Panc1 (cell line): ENCODE results near the gene GRHL1. TPM values are rescaled to one million over a fixed set of nuclear protein-coding genes. Genes with fewer than 3 reads are reported as not detected.

Source experiments
- ATAC-seq: fragments of 200-7000 bp; cut with Tn5 transposase; 2 replicates; pipeline ENCODE4 v1.9.1; 2020; ENCODE audit warnings: mild to moderate bottlenecking, moderate library complexity
- BruUV-seq: library from RNA; stranded (reverse); fragments of 400-500 nt; replicated peaks from 2 replicates; lab custom pipeline; 2021; lab: Mats Ljungman, UMichigan
- CTCF ChIA-PET: fragments of 300-600 bp; sonication (Branson Sonifier 250); formaldehyde crosslinking; loops from one replicate; lab custom pipeline; 2022; ENCODE audit warnings: antibody characterized with exemption; lab: Charles Lee
- POLR2A ChIA-PET: fragments of 300-600 bp; sonication (Branson Sonifier 250); formaldehyde crosslinking; loops from one replicate; lab custom pipeline; 2022; ENCODE audit warnings: antibody characterized with exemption; lab: Charles Lee
- DNase-seq: peaks from one replicate; pipeline ENCODE4 v3.0.0-alpha.2; 2010; ENCODE audit warnings: low read depth, low spot score
- H3K27ac ChIP-seq: 2 replicates; pipeline ENCODE4 v1.5.1; 2011; ENCODE audit warnings: mild to moderate bottlenecking, low read length, inconsistent platforms
- H3K27me3 ChIP-seq: fragments of 200-500 bp; sonication (Bioruptor generic); 2 replicates; pipeline ENCODE4 v1.6.0; 2014; ENCODE audit warnings: low read length, inconsistent platforms; ENCODE audit not compliant: control insufficient read depth, insufficient read depth
- H3K36me3 ChIP-seq: fragments of 200-500 bp; sonication (Bioruptor generic); 2 replicates; pipeline ENCODE4 v1.5.1; 2014; ENCODE audit warnings: inconsistent platforms, mild to moderate bottlenecking, low read length, moderate library complexity; ENCODE audit not compliant: control insufficient read depth, insufficient read depth
- H3K4me1 ChIP-seq: 2 replicates; pipeline ENCODE4 v1.5.1; 2011; ENCODE audit warnings: inconsistent platforms, mild to moderate bottlenecking, low read length, moderate library complexity; ENCODE audit not compliant: control insufficient read depth, insufficient read depth
- H3K4me3 ChIP-seq, 2 experiments: 2 replicates each; pipeline ENCODE4 v1.5.1; 2011 to 2012; ENCODE audit warnings: low read depth in 2 of 2, low read length in 2 of 2, mild to moderate bottlenecking in 2 of 2, inconsistent platforms in 1 of 2, moderate library complexity in 1 of 2
- H3K9me3 ChIP-seq: fragments of 200-500 bp; sonication (Bioruptor generic); 2 replicates; pipeline ENCODE4 v1.5.1; 2014; ENCODE audit warnings: low read depth, mild to moderate bottlenecking, inconsistent platforms, low read length, moderate library complexity; ENCODE audit not compliant: control insufficient read depth, insufficient read depth
- CTCF ChIP-seq: fragments of 450-650 bp; IDR thresholded peaks from 2 replicates; pipeline ENCODE4 v1.5.1; 2017; ENCODE audit warnings: mild to moderate bottlenecking
- POLR2AphosphoS5 ChIP-seq: IDR thresholded peaks from 2 replicates; pipeline ENCODE4 v1.6.1; 2012; ENCODE audit warnings: mild to moderate bottlenecking, low read depth, low read length, moderate library complexity
- REST ChIP-seq, 2 experiments: IDR thresholded peaks; 2 replicates each; pipeline ENCODE4 v1.6.1; 2011 to 2012; ENCODE audit warnings: low read depth in 2 of 2, control low read depth in 1 of 2, low read length in 1 of 2, mild to moderate bottlenecking in 1 of 2, moderate library complexity in 1 of 2; ENCODE audit not compliant: insufficient read depth in 1 of 2
- SIN3A ChIP-seq: IDR thresholded peaks from 2 replicates; pipeline ENCODE4 v1.6.1; 2012; ENCODE audit warnings: low read depth, mild to moderate bottlenecking, low read length, moderate library complexity, borderline replicate concordance; ENCODE audit not compliant: insufficient read depth
- TCF7L2 ChIP-seq: IDR thresholded peaks from 2 replicates; pipeline ENCODE4 v1.6.1; 2011; ENCODE audit warnings: mild to moderate bottlenecking, low read depth, low read length, inconsistent platforms
- in situ Hi-C: cut with HindIII; loops from 2 replicates; pipeline ENCODE4 v1.10.0; 2016; ENCODE audit warnings: low sequenced_read_pairs, low pct_unique_long_range_greater_than_20kb
- intact Hi-C: fragments of 100-400 bp; cut with micrococcal nuclease; formaldehyde crosslinking; loops from one replicate; pipeline ENCODE4 v1.10.0; 2022; ENCODE audit not compliant: unreplicated experiment
- total RNA-seq: library from RNA; stranded (reverse); gene quantifications from one replicate; pipeline ENCODE4 v1.2.1, GENCODE V29; 2021; ENCODE audit not compliant: unreplicated experiment

The GRHL1 gene
- total RNA-seq, 1 experiment from 2014 or later: 4.7 TPM

DNA sequence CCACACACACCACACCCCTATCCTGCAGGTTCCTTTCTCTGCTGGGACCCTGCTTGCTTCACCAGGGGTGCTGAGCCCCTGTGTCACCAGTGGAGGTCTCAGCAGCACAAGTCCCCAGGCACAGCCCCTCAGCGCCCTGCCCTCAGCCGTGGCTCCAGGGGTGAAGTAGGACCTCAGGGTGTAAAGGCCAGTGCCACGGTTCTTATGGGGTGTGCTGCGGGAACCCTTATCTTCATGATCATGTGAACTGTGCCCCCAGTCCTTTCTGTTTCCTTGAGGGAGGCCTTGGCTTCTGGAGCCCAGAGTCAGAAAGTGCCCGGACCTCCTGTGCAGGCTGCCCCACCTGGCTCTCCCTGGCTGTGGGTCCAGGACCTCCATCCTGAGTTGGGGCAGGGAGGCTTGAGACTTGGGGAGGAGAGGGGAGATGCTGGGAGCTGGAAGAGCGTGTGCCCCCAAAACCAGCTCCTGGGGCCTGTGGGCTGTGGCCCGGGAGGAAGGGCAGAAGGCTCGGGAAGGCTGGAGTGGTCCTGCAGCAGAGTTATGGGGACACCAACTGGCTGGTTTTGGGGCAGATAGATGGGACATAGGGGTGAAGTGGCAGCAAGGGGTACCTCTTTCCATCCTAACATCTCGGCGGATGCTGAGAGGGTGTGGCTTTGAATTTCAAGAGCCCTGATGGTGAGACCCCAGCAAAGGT is 71.6 kb downstream of the GRHL1 start:
- in situ Hi-C loops: no loop called here
- H3K4me1 ChIP-seq: no peaks in the 10 kb centered on the region
- no TSS peak for BruUV-seq
- no peak for DNase-seq
- H3K27ac ChIP-seq: no peak overlapping the region
- intact Hi-C loops: no loop called here
- H3K9me3 ChIP-seq: no peaks in the 10 kb centered on the region
- no peaks in the 10 kb centered on the region for H3K27me3 ChIP-seq
- no peaks in the 10 kb centered on the region for H3K36me3 ChIP-seq
- H3K4me3 ChIP-seq: no peak overlapping the region
- POLR2A ChIA-PET: no interaction called here
- CTCF ChIA-PET: no interaction called here
- TF ChIP-seq REST (IDR thresholded peaks at IDR 0.05; ENCODE audit: insufficient read depth in 1 of 2, low read depth in 2 of 2, low read length in 1 of 2): no peak
- no peak for TF ChIP-seq POLR2AphosphoS5
- no peak for TF ChIP-seq TCF7L2
- no peak for TF ChIP-seq SIN3A
- TF ChIP-seq CTCF: no peak
- no peak for ATAC-seq

DNA sequence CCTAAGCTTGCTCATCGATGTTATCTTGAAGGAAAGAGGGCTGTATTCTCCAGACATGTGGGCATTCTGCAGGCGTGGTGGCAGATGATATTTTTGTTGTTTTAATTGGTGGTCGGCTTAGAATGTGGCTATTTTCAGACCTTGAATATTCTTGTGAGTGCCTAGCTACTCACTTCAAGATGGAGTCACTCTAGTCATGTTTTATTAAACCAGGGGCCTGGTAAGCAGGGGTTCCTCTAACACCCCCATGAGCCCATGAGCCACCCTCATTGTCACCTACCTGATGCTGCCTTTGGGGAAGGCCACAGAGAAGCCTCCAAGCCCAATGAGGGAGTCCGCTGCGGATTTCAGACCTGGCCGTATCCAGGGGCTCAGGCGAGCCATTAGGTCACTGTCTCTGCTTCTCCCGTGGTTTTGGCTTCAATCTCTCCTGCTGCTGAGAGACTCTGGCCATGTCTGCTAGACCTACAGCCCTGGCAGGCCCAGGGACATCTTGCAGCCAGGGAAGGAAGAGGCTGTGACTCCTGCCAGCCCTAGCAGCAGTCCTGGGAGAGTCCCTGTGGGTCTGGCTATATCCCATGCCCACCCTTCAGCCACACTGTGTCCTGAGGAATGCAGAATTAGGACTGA is 75.6 kb downstream of the GRHL1 start:
- DNase-seq (no peak), ATAC-seq (no peak)
- Histone ChIP-seq H3K4me1 (peaks cover 4% of the 10 kb centered on the region; the same call in 1 of the 2 replicates), H3K4me3 (no peak overlapping the region), H3K27ac (no peak overlapping the region), H3K9me3 (no peaks in the 10 kb centered on the region), H3K27me3 (no peaks in the 10 kb centered on the region), H3K36me3 (no peaks in the 10 kb centered on the region)
- in situ Hi-C loops: no loop called here
- POLR2A ChIA-PET: no interaction called here
- CTCF ChIA-PET: interaction anchor here (1.1 kb wide), 1 partner anchor 11 kb away, joined by 3 read pairs; no protein-coding TSS in a partner anchor
- intact Hi-C loops: no loop called here
- BruUV-seq: no TSS peak
- TF ChIP-seq REST (IDR thresholded peaks at IDR 0.05; ENCODE audit: insufficient read depth in 1 of 2, low read depth in 2 of 2, low read length in 1 of 2): no peak
- no peak for TF ChIP-seq SIN3A
- TF ChIP-seq TCF7L2: no peak
- no peak for TF ChIP-seq CTCF
- TF ChIP-seq POLR2AphosphoS5: no peak
